CD4-positive, CD25-positive, alpha-beta regulatory T cell (primary cell): ENCODE measurements around the gene PAX2. TPM values are rescaled to one million over a fixed set of nuclear protein-coding genes. Genes with fewer than 3 reads are reported as not detected.

Experiments
- ATAC-seq, 2 donors: fragments of 150-1000 bp; cut with Tn5 transposase; one replicate each; pipeline ENCODE4 v1.10.0; 2021; ENCODE audit warnings: low read depth in 2 of 2, moderate number of reproducible peaks in 2 of 2, moderate library complexity in 1 of 2
- DNase-seq, 3 donors: peaks; one replicate each; pipeline versions ENCODE4 v3.0.0 to v3.0.0-alpha.2; 2012 to 2022; ENCODE audit warnings: mixed read lengths in 1 of 3
- H3K27ac ChIP-seq: one replicate; pipeline ENCODE4 v1.7.0; 2013; ENCODE audit warnings: mild to moderate bottlenecking, low read length; ENCODE audit not compliant: insufficient read depth, poor library complexity, severe bottlenecking
- H3K27me3 ChIP-seq: one replicate; pipeline ENCODE4 v1.7.0; 2013; ENCODE audit warnings: low read length; ENCODE audit not compliant: control insufficient read depth, insufficient read depth
- H3K36me3 ChIP-seq: one replicate; pipeline ENCODE4 v1.7.0; 2013; ENCODE audit warnings: mild to moderate bottlenecking, low read length, moderate library complexity; ENCODE audit not compliant: control insufficient read depth, insufficient read depth
- H3K4me1 ChIP-seq: 2 replicates; pipeline ENCODE4 v1.7.0; 2013; ENCODE audit warnings: mild to moderate bottlenecking, low read length; ENCODE audit not compliant: insufficient read depth, control insufficient read depth, poor library complexity, severe bottlenecking
- H3K4me3 ChIP-seq: one replicate; pipeline ENCODE4 v1.7.0; 2013; ENCODE audit warnings: low read depth, mild to moderate bottlenecking, low read length, moderate library complexity
- H3K9me3 ChIP-seq, 2 experiments: 1 replicate in 1 of 2; 2 replicates in 1 of 2; pipeline ENCODE4 v1.7.0; 2013; ENCODE audit warnings: low read length in 2 of 2, mild to moderate bottlenecking in 1 of 2, moderate library complexity in 1 of 2; ENCODE audit not compliant: control insufficient read depth in 2 of 2
- H3K27ac Mint-ChIP-seq, 3 donors: one replicate each; pipeline ENCODE4 v1.8.0; 2020 to 2022; ENCODE audit warnings: mild to moderate bottlenecking in 3 of 3, mixed read lengths in 3 of 3, moderate library complexity in 2 of 3
- H3K27me3 Mint-ChIP-seq: one replicate; pipeline ENCODE4 v1.8.0; 2022; ENCODE audit warnings: mild to moderate bottlenecking, mixed read lengths
- H3K36me3 Mint-ChIP-seq: one replicate; pipeline ENCODE4 v1.8.0; 2020; ENCODE audit warnings: mixed read lengths
- H3K4me1 Mint-ChIP-seq, 4 donors: one replicate each; pipeline ENCODE4 v1.8.0; 2020 to 2022; ENCODE audit warnings: mixed read lengths in 4 of 4, mild to moderate bottlenecking in 1 of 4
- H3K4me3 Mint-ChIP-seq, 4 donors: one replicate each; pipeline ENCODE4 v1.8.0; 2020 to 2022; ENCODE audit warnings: mild to moderate bottlenecking in 4 of 4, mixed read lengths in 4 of 4, moderate library complexity in 3 of 4
- H3K9me3 Mint-ChIP-seq, 7 donors: one replicate each; pipeline ENCODE4 v1.8.0; 2020 to 2022; ENCODE audit warnings: mixed read lengths in 7 of 7, mild to moderate bottlenecking in 3 of 7, moderate library complexity in 2 of 7
- polyA plus RNA-seq, 4 donors: library from polyadenylated mRNA; unstranded; fragments of 300-500 nt; fragmentation: Illumina TruSeq; gene quantifications; one replicate each; pipeline ENCODE4 v1.2.3, GENCODE V29; 2021
- total RNA-seq: library from RNA; stranded (reverse); gene quantifications from one replicate; pipeline ENCODE4 v1.2.3, GENCODE V29; 2022

PAX2 gene
- total and polyA plus RNA-seq, 5 donors from 2014 or later, result 0.08 TPM; not detected in 4

DNA sequence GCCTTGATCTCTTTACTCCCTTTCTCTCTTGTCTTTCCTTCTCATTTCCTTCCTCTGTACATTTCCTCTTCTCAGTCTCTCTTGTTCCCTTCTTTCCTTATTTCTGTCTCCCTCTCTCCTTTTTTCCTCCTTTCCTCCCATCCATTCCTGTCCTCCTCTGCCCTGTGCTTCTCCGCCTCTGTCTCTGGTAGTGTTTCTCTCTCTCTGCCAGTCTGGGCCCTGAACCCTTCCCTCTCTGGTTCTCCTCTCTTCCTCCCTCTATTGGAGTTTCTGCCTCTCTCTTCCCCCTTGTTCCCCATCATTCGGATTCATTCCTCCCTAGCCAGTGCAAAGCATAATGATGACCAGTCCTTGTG is 13.2 kb upstream of the PAX2 start:
- Mint-ChIP-seq H3K4me3 (peak overlapping the region in 1 of 4 donors; percentile 51), H3K36me3 (no peaks in the 10 kb centered on the region), H3K9me3 (peaks cover 0 to 3% (median 0%) of the 10 kb centered on the region in 7 donors), H3K27ac (no peak overlapping the region), H3K27me3 (peaks cover 89% of the 10 kb centered on the region), H3K4me1 (peaks cover 5 to 54% (median 20%) of the 10 kb centered on the region in 4 donors)
- Histone ChIP-seq H3K27ac (no peak overlapping the region), H3K4me3 (no peak overlapping the region), H3K36me3 (no peaks in the 10 kb centered on the region), H3K27me3 (peaks cover 53% of the 10 kb centered on the region), H3K4me1 (peaks cover 20% of the 10 kb centered on the region), H3K9me3 (no peaks in the 10 kb centered on the region)
- ATAC-seq, result no peak
- DNase-seq, result no peak

DNA sequence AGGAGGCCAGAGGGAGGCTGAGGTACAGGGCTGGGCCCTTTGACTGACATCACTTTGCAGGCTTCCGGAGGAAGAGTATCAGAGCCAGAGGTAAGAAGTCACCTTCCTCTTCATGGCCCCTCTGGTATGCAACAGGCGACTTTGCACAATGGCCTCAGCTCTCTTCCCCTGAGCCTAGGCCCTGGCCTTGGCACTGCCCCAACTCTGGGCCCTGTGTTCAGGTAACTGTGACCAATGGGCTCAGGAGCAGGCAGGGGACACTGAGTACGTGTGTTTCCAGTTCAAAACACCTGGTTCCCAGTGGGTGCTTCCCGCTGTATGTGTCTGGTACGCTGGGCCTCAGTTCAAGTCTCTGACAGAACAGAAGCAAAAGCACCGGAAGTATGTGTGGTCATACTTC is 12.1 kb upstream of the PAX2 start:
- H3K27me3 ChIP-seq, result peaks cover 47% of the 10 kb centered on the region
- peaks cover 5 to 60% (median 21%) of the 10 kb centered on the region in 4 donors for H3K4me1 Mint-ChIP-seq
- DNase-seq, result no peak

DNA sequence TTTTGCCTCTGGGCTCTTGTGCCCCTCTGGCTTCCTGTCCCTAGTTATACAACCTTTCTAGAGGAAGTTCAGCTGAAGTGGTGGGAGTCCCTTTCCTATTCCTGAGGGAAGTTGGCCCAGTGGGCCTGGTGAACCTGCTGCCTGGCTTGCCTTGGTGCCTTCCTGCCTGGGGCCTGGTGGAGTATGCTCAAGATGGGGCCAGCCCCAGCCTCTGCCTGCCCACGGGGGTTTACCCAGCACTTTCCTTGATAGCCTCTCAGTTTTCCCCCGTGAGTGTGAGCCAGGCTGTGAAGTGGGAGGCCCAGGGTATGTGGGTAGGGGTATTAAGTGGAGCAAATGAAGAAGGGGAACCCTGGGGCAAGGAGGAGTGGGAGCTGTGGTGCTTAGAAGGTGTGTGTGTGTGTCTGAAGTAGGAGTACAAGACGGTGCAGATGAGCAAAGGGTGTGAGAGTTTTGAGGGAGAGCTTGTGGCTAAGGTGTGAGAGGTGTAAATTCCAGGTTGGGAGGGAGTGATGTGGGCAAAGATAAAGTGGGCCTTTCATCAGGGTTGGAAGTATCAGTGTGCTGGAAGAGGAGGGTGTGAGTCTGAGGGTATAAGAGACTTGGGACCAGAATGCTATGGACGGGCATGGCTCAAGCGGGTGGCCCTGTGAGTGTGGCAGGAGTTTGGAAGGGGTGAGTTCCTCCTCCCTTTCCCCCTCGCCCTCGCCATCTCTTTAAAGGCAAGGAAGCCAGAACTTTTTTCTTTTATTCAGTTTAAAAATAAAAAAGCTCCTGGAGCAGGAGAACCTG is 10.9 kb upstream of the PAX2 start:
- ATAC-seq, result no peak
- peaks cover 5 to 55% (median 18%) of the 10 kb centered on the region in 4 donors for H3K4me1 Mint-ChIP-seq
- H3K4me3 Mint-ChIP-seq, result peak overlapping the region in 1 of 4 donors; percentile 0

More for the DNA sequence above, 12.1 kb upstream of the PAX2 start:
- Mint-ChIP-seq H3K4me3 (no peak overlapping the region), H3K27me3 (peaks cover 89% of the 10 kb centered on the region), H3K9me3 (peaks cover 0 to 7% (median 0%) of the 10 kb centered on the region in 7 donors), H3K36me3 (no peaks in the 10 kb centered on the region), H3K27ac (no peak overlapping the region)
- Histone ChIP-seq H3K9me3 (no peaks in the 10 kb centered on the region), H3K4me1 (peaks cover 20% of the 10 kb centered on the region), H3K4me3 (no peak overlapping the region), H3K36me3 (no peaks in the 10 kb centered on the region), H3K27ac (no peak overlapping the region)
- no peak for ATAC-seq

DNA sequence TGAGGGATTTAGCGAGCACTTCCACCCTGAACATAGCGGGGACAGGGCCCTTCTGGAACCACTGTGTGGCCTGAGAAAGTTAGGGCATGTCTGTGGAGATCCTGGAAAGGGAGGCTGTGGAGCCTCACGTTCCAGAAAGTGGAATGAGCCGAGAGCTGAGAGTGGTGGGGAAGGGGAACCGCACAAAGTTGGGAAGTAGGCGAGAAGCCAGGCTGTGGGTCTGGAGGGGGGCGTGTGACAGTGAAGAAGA is 10.4 kb upstream of the PAX2 start:
- ATAC-seq (no peak), DNase-seq (no peak)
- peaks cover 14% of the 10 kb centered on the region for H3K4me1 ChIP-seq
- Mint-ChIP-seq H3K36me3 (no peaks in the 10 kb centered on the region), H3K4me1 (peaks cover 5 to 54% (median 17%) of the 10 kb centered on the region in 4 donors), H3K27ac (peak overlapping the region in 1 of 3 donors; percentile 48), H3K4me3 (peak overlapping the region in 1 of 4 donors; percentile 17), H3K9me3 (peaks cover 0 to 7% (median 0%) of the 10 kb centered on the region in 7 donors), H3K27me3 (peaks cover 85% of the 10 kb centered on the region)
- no peaks in the 10 kb centered on the region for H3K9me3 ChIP-seq
- no peaks in the 10 kb centered on the region for H3K36me3 ChIP-seq
- no peak overlapping the region for H3K27ac ChIP-seq
- no peak overlapping the region for H3K4me3 ChIP-seq
- H3K27me3 ChIP-seq, result peaks cover 45% of the 10 kb centered on the region

More for the DNA sequence above, 10.9 kb upstream of the PAX2 start:
- Histone ChIP-seq H3K4me3 (no peak overlapping the region), H3K36me3 (no peaks in the 10 kb centered on the region), H3K9me3 (no peaks in the 10 kb centered on the region), H3K27me3 (peaks cover 45% of the 10 kb centered on the region), H3K4me1 (peaks cover 19% of the 10 kb centered on the region), H3K27ac (no peak overlapping the region)
- DNase-seq, result no peak
- Mint-ChIP-seq H3K27ac (no peak overlapping the region), H3K9me3 (peaks cover 0 to 7% (median 0%) of the 10 kb centered on the region in 7 donors), H3K27me3 (peaks cover 85% of the 10 kb centered on the region), H3K36me3 (no peaks in the 10 kb centered on the region)

DNA sequence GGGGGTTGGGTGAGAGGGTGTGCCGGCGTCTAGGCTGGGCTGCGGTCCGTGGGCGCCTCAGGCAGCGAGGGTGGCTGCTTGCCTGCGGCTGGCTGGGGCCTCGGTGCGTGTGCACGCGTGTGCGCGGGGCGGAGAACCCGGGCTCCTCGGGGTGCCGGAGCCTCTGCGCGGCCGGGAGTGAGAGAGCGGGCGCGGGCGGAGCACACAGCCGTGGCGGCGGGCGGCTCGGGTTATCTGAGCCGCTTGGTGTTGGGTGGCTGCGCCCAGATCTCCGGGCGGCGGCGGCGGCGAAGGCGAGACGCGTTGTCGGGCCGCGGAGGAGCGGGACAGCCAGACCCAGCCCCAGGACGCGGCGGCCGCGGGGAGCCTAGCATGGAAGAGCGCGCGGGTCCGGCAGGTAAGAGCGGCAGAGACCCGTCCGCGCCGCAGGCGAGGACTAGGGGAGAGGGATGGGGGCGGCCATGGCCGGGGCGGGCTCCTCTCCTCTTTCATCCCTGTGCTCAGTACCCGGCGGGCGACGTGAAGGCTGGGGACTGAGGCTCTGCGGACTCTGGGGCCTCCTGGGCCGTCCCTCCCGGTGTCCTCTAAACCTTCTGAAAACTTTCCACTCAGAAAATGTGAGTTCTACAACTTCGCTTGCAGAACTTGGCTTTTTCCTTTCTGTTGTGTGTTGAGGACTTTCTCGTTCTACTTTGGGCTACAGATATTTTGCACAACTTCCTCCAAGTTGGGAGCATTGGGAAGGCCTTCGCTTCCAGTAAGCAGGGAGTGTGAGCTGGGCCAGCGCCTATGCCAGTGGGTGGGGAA is 9.8 kb upstream of the PAX2 start:
- Mint-ChIP-seq H3K27me3 (peaks cover 86% of the 10 kb centered on the region), H3K27ac (peak overlapping the region in 1 of 3 donors; percentile 48), H3K9me3 (peaks cover 0 to 8% (median 0%) of the 10 kb centered on the region in 7 donors), H3K4me1 (peaks cover 5 to 52% (median 15%) of the 10 kb centered on the region in 4 donors), H3K4me3 (no peak overlapping the region), H3K36me3 (no peaks in the 10 kb centered on the region)
- Histone ChIP-seq H3K4me3 (no peak overlapping the region), H3K27ac (no peak overlapping the region), H3K4me1 (peaks cover 9% of the 10 kb centered on the region), H3K27me3 (peaks cover 45% of the 10 kb centered on the region), H3K36me3 (no peaks in the 10 kb centered on the region), H3K9me3 (no peaks in the 10 kb centered on the region)
- ATAC-seq, result no peak
- no peak for DNase-seq

DNA sequence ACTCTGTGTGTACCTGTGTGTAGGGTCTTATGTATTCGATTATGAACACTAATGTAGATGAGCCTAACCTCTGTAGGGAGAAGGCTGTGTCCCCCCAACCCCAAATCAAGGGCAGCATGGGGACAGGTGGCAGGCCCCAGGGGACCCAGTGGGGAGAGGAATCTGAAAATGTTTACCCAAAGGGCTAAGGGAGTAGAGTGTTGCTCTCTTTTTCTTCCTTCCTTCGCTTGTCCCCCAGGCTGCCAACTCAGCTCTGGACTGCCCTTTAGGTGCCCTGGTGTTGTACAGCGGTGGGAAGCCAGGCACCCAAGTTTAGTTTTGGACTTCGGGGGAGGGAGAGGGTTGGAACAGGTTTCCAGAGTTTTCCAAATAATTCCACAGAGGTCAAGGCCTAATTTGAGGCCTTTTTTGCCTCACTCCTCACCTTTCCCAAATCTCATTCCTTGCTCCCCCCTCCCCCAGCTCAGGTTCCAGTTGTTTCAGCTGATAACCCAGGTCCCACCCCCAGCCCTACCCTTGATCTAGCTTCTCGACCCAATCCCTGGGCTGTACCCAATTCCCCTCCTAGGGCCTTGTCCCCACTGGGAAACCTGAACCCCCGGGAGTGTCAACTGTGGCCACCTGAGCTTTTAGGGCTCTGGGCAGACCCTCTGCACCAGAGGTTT is 9.1 kb upstream of the PAX2 start:
- Histone ChIP-seq H3K27me3 (peaks cover 46% of the 10 kb centered on the region), H3K9me3 (no peaks in the 10 kb centered on the region), H3K36me3 (no peaks in the 10 kb centered on the region), H3K4me3 (no peak overlapping the region), H3K4me1 (peaks cover 2% of the 10 kb centered on the region), H3K27ac (no peak overlapping the region)
- no peak for ATAC-seq
- Mint-ChIP-seq H3K4me1 (peaks cover 5 to 46% (median 11%) of the 10 kb centered on the region in 4 donors), H3K27ac (no peak overlapping the region), H3K36me3 (no peaks in the 10 kb centered on the region), H3K4me3 (no peak overlapping the region), H3K27me3 (peaks cover 88% of the 10 kb centered on the region), H3K9me3 (peaks cover 0 to 9% (median 0%) of the 10 kb centered on the region in 7 donors)
- no peak for DNase-seq

DNA sequence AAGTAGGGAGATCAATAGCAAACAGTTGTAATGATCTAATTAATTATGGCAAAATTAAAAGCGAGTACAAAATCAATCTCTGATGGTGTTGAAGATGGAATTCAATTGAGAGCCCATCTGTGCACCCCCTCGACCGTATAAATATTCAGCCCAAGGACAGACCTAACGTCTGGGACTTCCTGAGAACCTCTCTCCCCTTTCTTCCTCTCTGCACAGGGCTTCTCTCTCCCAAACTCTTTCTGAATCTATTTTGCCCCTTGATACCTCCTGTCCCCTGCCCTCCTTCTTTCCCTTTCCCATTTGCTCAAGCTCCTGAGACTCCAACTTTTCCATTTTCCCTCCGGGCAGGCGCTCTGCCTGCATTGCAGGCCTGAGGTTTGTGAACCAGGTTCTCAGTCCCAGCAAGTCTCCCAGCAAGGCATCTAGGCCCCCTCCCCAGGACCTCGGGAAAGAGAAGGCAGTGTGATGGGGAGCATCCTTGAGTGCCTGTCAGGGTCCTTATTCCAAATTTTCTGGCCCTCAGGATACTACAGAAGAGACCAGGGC is 8.5 kb upstream of the PAX2 start:
- Histone ChIP-seq H3K9me3 (no peaks in the 10 kb centered on the region), H3K27ac (no peak overlapping the region), H3K36me3 (no peaks in the 10 kb centered on the region), H3K4me1 (no peaks in the 10 kb centered on the region), H3K27me3 (peaks cover 46% of the 10 kb centered on the region), H3K4me3 (no peak overlapping the region)
- H3K9me3 Mint-ChIP-seq, result peaks cover 0 to 6% (median 0%) of the 10 kb centered on the region in 7 donors
- H3K27me3 Mint-ChIP-seq, result peaks cover 88% of the 10 kb centered on the region
- no peaks in the 10 kb centered on the region for H3K36me3 Mint-ChIP-seq
- peak overlapping the region in 2 of 4 donors; percentile 47 to 50 for H3K4me3 Mint-ChIP-seq
- H3K4me1 Mint-ChIP-seq, result peaks cover under 1 to 43% (median 7%) of the 10 kb centered on the region in 4 donors
- no peak for ATAC-seq
- H3K27ac Mint-ChIP-seq, result no peak overlapping the region
- DNase-seq, result no peak
